Stimulated activated CD8-positive, alpha-beta memory T cell treated with anti-CD3 and anti-CD28 coated beads, Interleukin-12 subunit alpha, Interleukin-12 subunit beta, amount 100 ng/mL, for 24 hours (primary cell): ENCODE results near the gene APOA4.

ENCODE experiments used
- DNase-seq: peaks from one replicate; pipeline ENCODE4 v3.0.0-alpha.2; 2020; ENCODE audit errors: extremely low read depth

The APOA4 gene

DNA sequence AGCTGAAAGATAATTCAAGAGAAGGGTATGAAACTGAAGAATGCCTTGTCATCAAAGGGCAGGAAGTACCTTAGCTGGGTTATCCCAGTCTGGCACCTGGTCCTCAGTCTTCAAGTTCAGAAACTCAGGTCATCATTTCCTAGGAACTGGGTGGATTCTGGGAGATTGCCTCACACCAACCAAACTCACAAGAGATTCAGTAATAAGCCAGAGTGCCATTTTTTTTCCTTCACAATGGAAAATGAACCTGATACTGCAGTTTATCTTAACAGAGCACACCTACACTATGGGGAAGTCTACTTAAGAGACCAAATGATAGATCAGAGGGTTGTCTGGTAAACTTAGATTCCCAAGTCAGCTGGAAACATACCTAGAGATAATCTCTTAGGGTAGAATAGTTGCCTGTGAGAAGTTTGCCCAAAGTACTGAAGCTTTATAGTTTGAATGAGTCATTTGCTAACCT is 46.6 kb downstream of the APOA4 start:
- DNase-seq = no peak

GRCh38 chr11:116775975-116776374 is 47.1 kb downstream of the APOA4 start:
- no peak for DNase-seq

DNA sequence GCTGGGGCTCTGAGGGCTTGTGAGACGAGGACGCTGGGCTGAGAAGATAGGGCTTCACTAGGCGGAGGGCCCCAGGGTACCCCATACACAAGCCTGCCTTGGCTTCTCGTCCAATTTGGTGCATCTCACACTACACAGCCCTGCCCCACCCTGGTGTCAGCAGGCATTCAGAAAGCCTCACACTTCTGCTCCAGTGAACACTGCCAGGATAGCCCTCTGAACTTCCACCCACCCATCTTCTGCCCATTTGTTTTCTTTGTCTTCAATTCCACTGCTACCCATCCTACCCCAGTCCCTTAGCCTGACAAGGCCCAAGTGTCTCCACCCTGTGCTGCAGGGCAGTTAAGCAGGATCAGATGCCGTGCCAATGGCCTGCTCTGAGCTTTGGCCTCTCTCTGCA is 48.4 kb downstream of the APOA4 start:
- DNase-seq = no peak

- no peak for DNase-seq
Observed at GRCh38 chr11:116773203-116774097, 49.7 kb downstream of the APOA4 start.

DNA sequence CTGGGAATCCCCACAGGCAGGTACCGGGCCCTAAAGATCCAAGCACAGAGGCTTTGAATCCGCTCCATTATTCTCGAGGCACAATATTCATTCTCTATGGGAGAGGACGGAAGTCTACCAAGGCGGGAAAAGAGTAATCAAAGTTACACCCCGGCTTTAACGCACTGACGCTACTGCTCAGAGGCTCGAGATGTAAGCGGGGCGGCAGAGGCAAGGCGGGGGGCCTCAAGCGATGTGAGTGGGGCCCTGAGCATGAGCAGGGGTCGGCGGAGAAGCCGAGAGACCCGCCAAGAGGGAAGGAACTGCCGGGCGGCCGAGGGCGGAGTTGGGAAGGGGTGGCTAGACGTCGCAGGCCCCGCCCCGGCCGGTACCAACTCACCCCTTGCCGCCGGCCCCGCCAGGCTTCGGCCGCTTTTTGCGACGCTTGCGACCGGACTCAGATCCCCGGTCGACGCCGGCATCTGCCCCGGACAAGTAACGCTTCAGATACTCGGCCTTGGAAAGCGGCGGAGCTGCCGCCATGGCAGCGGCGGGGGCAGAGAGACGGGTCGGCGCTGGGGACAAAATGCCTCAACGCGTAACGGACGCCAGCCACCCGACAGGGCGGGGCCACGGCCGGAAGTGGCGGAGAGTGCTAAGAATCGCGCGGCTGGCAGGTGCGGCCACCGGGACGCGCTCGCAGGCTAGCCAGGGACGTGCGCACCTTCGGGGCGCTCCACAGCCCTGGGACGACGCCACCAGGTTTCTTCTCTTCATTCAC is 50.5 kb downstream of the APOA4 start, which contains the start of gene BUD13:
Gene BUD13, minus strand, starts transcription at position 545 of the 760 bp plus-strand sequence. Its CDS starts 23 bp downstream, at position 522.
- DNase-seq = peak; percentile 85

GRCh38 chr11:116771935-116772334 is 51.2 kb downstream of the APOA4 start:
- DNase-seq = no peak
